Prostate gland (tissue), 2 donors: ENCODE measurements around the gene KLHL18. TPM values are rescaled to one million over a fixed set of nuclear protein-coding genes. Genes with fewer than 3 reads are reported as not detected.

Experiments
- DNase-seq: peaks from one replicate; pipeline ENCODE4 v3.0.0-alpha.2; 2019; ENCODE audit warnings: low spot score
- H3K27ac ChIP-seq, 2 donors: fragments of 200-600 bp; sonication (generic); 2 replicates each; pipeline ENCODE4 v1.5.1; 2017 to 2019
- H3K27me3 ChIP-seq: fragments of 200-600 bp; sonication (generic); replicated peaks from 2 replicates; pipeline ENCODE4 v1.5.1; 2019; ENCODE audit not compliant: insufficient read depth
- H3K36me3 ChIP-seq, 2 donors: fragments of 200-600 bp; sonication (generic); 1 replicate in 1 of 2; 2 replicates in 1 of 2; pipeline versions ENCODE4 v1.5.1 to v1.8.1; 2017 to 2019
- H3K4me1 ChIP-seq: fragments of 200-600 bp; sonication (generic); replicated peaks from 2 replicates; pipeline ENCODE4 v1.5.1; 2019
- H3K4me3 ChIP-seq, 2 donors: fragments of 200-600 bp; sonication (generic); 2 replicates each; pipeline ENCODE4 v1.5.1; 2017 to 2019
- H3K9me3 ChIP-seq: fragments of 200-600 bp; sonication (generic); 2 replicates; pipeline ENCODE4 v1.5.1; 2017
- CTCF ChIP-seq, 4 experiments: fragments of 200-600 bp in 2 of 4; fragments of 450-650 bp in 2 of 4; sonication (generic) in 2 of 4; IDR thresholded peaks; 1 replicate in 3 of 4; 2 replicates in 1 of 4; pipeline ENCODE4 v1.5.1; 2016 to 2019; ENCODE audit warnings: antibody characterized with exemption in 4 of 4, mild to moderate bottlenecking in 2 of 4, moderate library complexity in 2 of 4
- POLR2A ChIP-seq: fragments of 450-650 bp; IDR thresholded peaks from one replicate; pipeline ENCODE4 v1.6.1; 2016; ENCODE audit warnings: antibody characterized with exemption, mild to moderate bottlenecking
- POLR2AphosphoS5 ChIP-seq: sonication (generic); formaldehyde crosslinking; IDR thresholded peaks from one replicate; pipeline ENCODE4 v1.6.1; 2017; ENCODE audit warnings: antibody characterized with exemption
- WGBS: methylation state at CpG from one replicate; pipeline ENCODE4 v1.1.5; 2018; 5-methylcytosine and 5-hydroxymethylcytosine counted together
- intact Hi-C: fragments of 100-400 bp; cut with DNase I; formaldehyde crosslinking; loops from one replicate; pipeline ENCODE4 v1.14.2; 2022
- total RNA-seq, 2 donors: library from RNA; depleted of rRNA; stranded (reverse); fragments of >200 nt; gene quantifications; one replicate each; pipeline ENCODE4 v1.1.0, GENCODE V29; 2016

Gene KLHL18
- total RNA-seq, 2 donors from 2014 or later, result 10.8 to 18.6 TPM

GRCh38 chr3:47276558-47276957 lies 6.2 kb upstream of the KLHL18 start:
- Histone ChIP-seq H3K4me3 (no peak overlapping the region), H3K27ac (no peak overlapping the region), H3K4me1 (no peaks in the 10 kb centered on the region), H3K9me3 (no peaks in the 10 kb centered on the region), H3K36me3 (no peaks in the 10 kb centered on the region), H3K27me3 (no peaks in the 10 kb centered on the region)
- intact Hi-C loops, result no loop called here
- no peak for TF ChIP-seq POLR2A
- no peak for DNase-seq
- 82% methylated on average over 4 of the region's 4 CpGs for WGBS

GRCh38 chr3:47280519-47280918 lies 2.2 kb upstream of the KLHL18 start:
- intact Hi-C loops, result loop anchor here (5.0 kb wide), 1 partner anchor 118 kb away; the partner anchor contains the start of gene SETD2
- Histone ChIP-seq H3K9me3 (no peaks in the 10 kb centered on the region), H3K4me3 (no peak overlapping the region), H3K27ac (no peak overlapping the region), H3K4me1 (no peaks in the 10 kb centered on the region), H3K36me3 (no peaks in the 10 kb centered on the region), H3K27me3 (no peaks in the 10 kb centered on the region)
- TF ChIP-seq POLR2A (no peak), POLR2AphosphoS5 (no peak), CTCF (IDR thresholded peaks at IDR 0.05) (no peak)
- WGBS, result 94% methylated on average over 5 of the region's 5 CpGs
- no peak for DNase-seq

GRCh38 chr3:47283193-47283537 lies 421 bp downstream of the KLHL18 start:
- H3K27me3 ChIP-seq, result no peaks in the 10 kb centered on the region
- intact Hi-C loops, result loop anchor here (5.0 kb wide), 1 partner anchor 121 kb away; the partner anchor contains the start of gene SETD2
- no peaks in the 10 kb centered on the region for H3K4me1 ChIP-seq
- H3K4me3 ChIP-seq, result peak overlapping the region; percentile 55 to 68
- DNase-seq, result no peak
- H3K36me3 ChIP-seq, result no peaks in the 10 kb centered on the region
- no peaks in the 10 kb centered on the region for H3K9me3 ChIP-seq
- H3K27ac ChIP-seq, result peak overlapping the region; percentile 94 to 96
- WGBS, result 0% methylated on average over 10 of the region's 10 CpGs
- TF ChIP-seq CTCF (IDR thresholded peaks at IDR 0.05), result no peak
- no peak for TF ChIP-seq POLR2AphosphoS5
- TF ChIP-seq POLR2A, result no peak

- Histone ChIP-seq H3K9me3 (no peaks in the 10 kb centered on the region), H3K27me3 (no peaks in the 10 kb centered on the region), H3K4me1 (no peaks in the 10 kb centered on the region), H3K4me3 (peak overlapping the region; percentile 55 to 68), H3K36me3 (no peaks in the 10 kb centered on the region), H3K27ac (peak overlapping the region; percentile 94 to 96)
- no peak for DNase-seq
- TF ChIP-seq POLR2A (no peak), POLR2AphosphoS5 (no peak), CTCF (IDR thresholded peaks at IDR 0.05) (no peak)
- intact Hi-C loops, result loop anchor here (5.0 kb wide), 1 partner anchor 121 kb away; the partner anchor contains the start of gene SETD2
- WGBS, result 38% methylated on average over 12 of the region's 12 CpGs
These were observed 1.0 kb downstream of the KLHL18 start for GRCh38 chr3:47283591-47284364.

- intact Hi-C loops, result no loop called here
- 77% methylated on average over 6 of the region's 6 CpGs for WGBS
These were observed 6.5 kb downstream of the KLHL18 start for GRCh38 chr3:47288966-47289910.

More at GRCh38 chr3:47288966-47289910, 6.5 kb downstream of the KLHL18 start:
- Histone ChIP-seq H3K36me3 (no peaks in the 10 kb centered on the region), H3K4me3 (no peak overlapping the region), H3K27ac (no peak overlapping the region), H3K27me3 (no peaks in the 10 kb centered on the region), H3K9me3 (no peaks in the 10 kb centered on the region), H3K4me1 (no peaks in the 10 kb centered on the region)
- no peak for DNase-seq
- TF ChIP-seq POLR2AphosphoS5 (no peak), CTCF (IDR thresholded peaks at IDR 0.05) (no peak), POLR2A (no peak)
